Right renal pelvis (tissue), 4 donors: Measurements from ENCODE around the gene NT5C2. TPM values are rescaled to one million over a fixed set of nuclear protein-coding genes. Genes with fewer than 3 reads are reported as not detected.

Experiments
- DNase-seq, 4 donors: peaks; one replicate each; pipeline ENCODE4 v3.0.0-alpha.2; 2013; ENCODE audit warnings: low read depth in 4 of 4, low spot score in 3 of 4, missing footprints in 1 of 4
- polyA plus RNA-seq, 4 donors: library from polyadenylated mRNA; unstranded; fragments of 120-200 nt; gene quantifications; one replicate each; pipeline ENCODE4 v1.2.1, GENCODE V29; 2013; ENCODE audit not compliant: insufficient read length in 4 of 4

NT5C2 gene
- polyA plus RNA-seq, 4 donors: 87.2 to 120 (median 114) TPM

GRCh38 chr10:103096130-103096529, 96.9 kb downstream of the NT5C2 start:
- DNase-seq: no peak

- DNase-seq: no peak
Observed at GRCh38 chr10:103095005-103095404, 98.1 kb downstream of the NT5C2 start.

DNA sequence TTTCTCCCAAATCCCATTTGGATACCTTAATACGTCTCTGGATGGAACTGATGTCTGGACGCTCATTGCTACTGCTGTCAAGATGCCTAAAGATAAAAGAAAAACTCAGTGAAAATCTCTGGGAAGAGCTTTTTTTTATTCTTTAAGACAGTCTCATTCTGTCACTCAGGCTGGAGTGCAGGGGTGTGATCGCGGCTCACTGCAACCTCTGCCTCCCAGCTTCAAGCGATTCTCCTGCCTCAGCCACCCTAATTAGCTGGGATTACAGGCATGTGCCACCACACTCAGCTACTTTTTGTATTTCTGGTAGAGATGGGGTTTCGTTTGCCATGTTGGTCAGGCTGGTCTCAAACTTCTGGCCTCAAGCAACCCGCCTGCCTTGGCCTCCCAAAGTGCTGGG, 102.2 kb downstream of the NT5C2 start:
- no peak for DNase-seq

GRCh38 chr10:103089493-103089892, 103.6 kb downstream of the NT5C2 start:
- no peak for DNase-seq

DNA sequence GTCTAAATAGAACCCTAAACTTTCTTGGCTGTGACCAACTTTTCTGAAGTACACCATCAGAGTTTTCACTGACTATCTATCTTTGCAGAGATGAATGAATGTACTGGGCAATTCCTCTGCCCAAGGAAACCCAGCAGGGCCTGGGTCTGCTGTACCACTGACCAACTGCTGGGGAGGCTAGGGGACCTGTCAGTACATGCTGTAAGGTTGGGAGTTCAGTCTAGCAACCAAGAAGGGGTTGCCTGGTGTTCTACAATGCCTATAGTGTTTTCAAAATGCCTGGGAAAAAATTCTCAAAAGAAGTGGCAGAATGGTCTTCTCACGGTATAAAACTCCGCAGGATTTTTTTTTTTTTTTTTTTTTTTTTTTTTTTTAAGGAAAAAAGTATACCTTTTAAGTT, 106.3 kb downstream of the NT5C2 start:
- no peak for DNase-seq

GRCh38 chr10:103086261-103086660, 106.8 kb downstream of the NT5C2 start:
- DNase-seq: no peak

DNA sequence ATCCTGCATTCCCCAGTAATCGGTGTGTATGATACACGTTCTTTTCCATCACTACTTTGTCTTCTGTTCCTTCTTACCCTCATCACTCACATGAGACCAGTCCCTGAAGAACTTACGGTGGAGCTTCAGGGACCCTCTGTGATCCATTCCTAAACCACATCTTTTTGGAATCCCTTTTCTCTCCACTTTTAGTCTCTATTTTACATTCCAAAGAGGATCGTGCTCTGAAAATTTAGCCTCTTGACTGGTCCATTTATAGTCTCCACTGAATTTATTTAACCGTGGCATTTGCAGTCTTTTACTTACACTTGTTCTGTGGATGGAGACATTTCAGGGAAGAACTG, 109.1 kb downstream of the NT5C2 start:
- DNase-seq: no peak

GRCh38 chr10:103083266-103083976, 109.7 kb downstream of the NT5C2 start:
- no peak for DNase-seq

DNA sequence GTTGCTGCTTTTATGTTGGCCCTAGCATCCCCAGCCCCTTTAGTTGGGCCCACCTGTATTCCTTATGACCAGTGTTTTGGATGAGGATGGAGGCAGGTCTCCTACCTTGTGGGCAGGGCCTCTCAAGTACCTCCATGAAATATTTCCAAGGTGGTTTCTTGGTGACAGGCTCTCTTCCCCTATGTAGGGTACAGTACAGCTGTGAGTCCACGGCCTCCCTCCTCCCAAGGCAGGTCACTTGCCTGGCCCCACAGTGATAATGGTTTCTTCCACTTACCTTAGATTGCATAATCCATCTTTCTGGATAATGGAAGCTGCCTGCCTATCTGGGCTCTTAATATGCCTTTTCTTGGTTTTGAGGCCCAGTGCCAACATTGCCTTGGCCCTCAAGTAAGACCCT, 110.4 kb downstream of the NT5C2 start:
- DNase-seq: no peak

- no peak for DNase-seq
Observed at GRCh38 chr10:103080891-103081581, 112.0 kb downstream of the NT5C2 start.

GRCh38 chr10:103079946-103080345, 113.1 kb downstream of the NT5C2 start:
- no peak for DNase-seq

- no peak for DNase-seq
Observed at GRCh38 chr10:103079100-103079499, 114.0 kb downstream of the NT5C2 start.

- no peak for DNase-seq
Observed at GRCh38 chr10:103078676-103079075, 114.4 kb downstream of the NT5C2 start.

- DNase-seq: no peak
Observed at GRCh38 chr10:103078309-103078615, 114.8 kb downstream of the NT5C2 start.

GRCh38 chr10:103077491-103078308, 115.4 kb downstream of the NT5C2 start:
- no peak for DNase-seq

- DNase-seq: no peak
Observed at GRCh38 chr10:103077020-103077419, 116.1 kb downstream of the NT5C2 start.

GRCh38 chr10:103072891-103073290, 120.2 kb downstream of the NT5C2 start:
- no peak for DNase-seq

GRCh38 chr10:103072276-103072675, 120.8 kb downstream of the NT5C2 start:
- no peak for DNase-seq

GRCh38 chr10:103069453-103070331, 123.4 kb downstream of the NT5C2 start:
- DNase-seq: peak; percentile 28 to 47 (median 36)

DNA sequence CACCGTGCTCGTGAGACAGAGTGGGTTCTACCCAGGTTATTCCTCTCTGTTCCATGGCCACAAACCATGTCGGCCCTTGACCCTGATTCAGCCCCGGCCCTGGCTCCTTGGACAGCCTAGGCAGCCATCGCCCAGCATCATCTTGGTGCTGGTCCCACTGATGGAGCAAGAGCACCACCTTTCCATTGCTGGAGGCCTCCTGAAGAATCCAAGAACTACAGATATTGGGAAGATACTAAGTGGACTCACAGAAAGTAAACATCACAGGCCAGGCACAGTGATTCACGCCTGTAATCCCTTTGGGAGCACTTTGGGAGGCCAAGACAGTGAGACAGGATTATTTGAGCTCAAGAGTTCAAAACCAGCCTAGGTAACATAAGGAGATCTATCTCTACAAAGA, 125.1 kb downstream of the NT5C2 start:
- no peak for DNase-seq

DNA sequence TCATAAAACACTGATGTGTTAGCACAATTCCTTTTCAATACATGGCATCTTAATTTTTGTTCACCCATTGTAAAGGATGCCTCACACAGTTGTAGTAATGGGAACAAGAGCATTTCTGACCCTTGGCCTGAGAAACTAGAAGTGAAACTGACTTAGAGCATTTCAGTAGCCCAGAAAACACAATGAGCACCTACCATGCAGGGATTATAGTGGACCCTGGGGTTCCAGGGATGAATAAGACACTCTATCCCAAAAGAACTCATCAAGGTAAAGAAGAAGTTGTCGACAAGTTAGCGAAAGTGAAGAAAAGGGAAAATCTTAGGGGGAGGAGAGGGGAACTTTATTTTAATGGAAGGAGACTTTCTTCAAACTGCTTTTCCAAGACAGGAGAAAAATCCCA, 125.6 kb downstream of the NT5C2 start:
- no peak for DNase-seq
